ENCODE results near the gene PTPN9.
A peak's percentile ranks its signal among the peaks of the same experiment; 100 is the strongest.
"Not testable (repeated sequence)": the region's sequence is repeated elsewhere in the genome, so short reads cannot be mapped to it uniquely, and the experiment has no call there.

Gene PTPN9

GRCh38 chr15:75502360-75502759, 76.8 kb downstream of the PTPN9 start:
- no peak overlapping the region for H3K27ac ChIP-seq
- TF ChIP-seq ZFX (IDR thresholded peaks at IDR 0.05) (no peak), CTCF (conservative IDR thresholded peaks at IDR 0.05) (no peak)

GRCh38 chr15:75493732-75494131, 85.4 kb downstream of the PTPN9 start:
- TF ChIP-seq CTCF (conservative IDR thresholded peaks at IDR 0.05) (no peak), ZFX (IDR thresholded peaks at IDR 0.05) (no peak)
- peak overlapping the region; percentile 60 for H3K27ac ChIP-seq

GRCh38 chr15:75483961-75484360, 95.2 kb downstream of the PTPN9 start:
- H3K27ac ChIP-seq: no peak overlapping the region
- TF ChIP-seq ZFX (IDR thresholded peaks at IDR 0.05): no peak
- no peak for TF ChIP-seq CTCF (conservative IDR thresholded peaks at IDR 0.05)

GRCh38 chr15:75483556-75483955, 95.6 kb downstream of the PTPN9 start:
- not testable (repeated sequence) for H3K27ac ChIP-seq

GRCh38 chr15:75483106-75483505, 96.0 kb downstream of the PTPN9 start:
- H3K27ac ChIP-seq: no peak overlapping the region
- TF ChIP-seq CTCF (conservative IDR thresholded peaks at IDR 0.05) (no peak), ZFX (IDR thresholded peaks at IDR 0.05) (no peak)

GRCh38 chr15:75480463-75480862, 98.7 kb downstream of the PTPN9 start:
- H3K27ac ChIP-seq: not testable (repeated sequence)

- TF ChIP-seq CTCF (conservative IDR thresholded peaks at IDR 0.05) (no peak), ZFX (IDR thresholded peaks at IDR 0.05) (no peak)
- no peak overlapping the region for H3K27ac ChIP-seq
Measured at GRCh38 chr15:75479670-75480069, 99.4 kb downstream of the PTPN9 start.

- not testable (repeated sequence) for H3K27ac ChIP-seq
Measured at GRCh38 chr15:75477094-75477493, 102.0 kb downstream of the PTPN9 start.

- TF ChIP-seq CTCF (conservative IDR thresholded peaks at IDR 0.05) (no peak), ZFX (IDR thresholded peaks at IDR 0.05) (no peak)
- H3K27ac ChIP-seq: no peak overlapping the region
Measured at GRCh38 chr15:75468913-75469598, 110.1 kb downstream of the PTPN9 start.
